T-cell (primary cell): Measurements from ENCODE around the gene TMEM213. TPM values are rescaled to one million over a fixed set of nuclear protein-coding genes. Genes with fewer than 3 reads are reported as not detected.

Experiments
- ATAC-seq, 4 experiments: fragments of 200-7000 bp in 3 of 4; fragments of 150-1000 bp in 1 of 4; cut with Tn5 transposase; replicated peaks in 1 of 4; 1 replicate in 3 of 4; 2 replicates in 1 of 4; pipeline ENCODE4 v1.10.0; 2021; ENCODE audit warnings: moderate library complexity in 3 of 4, mild to moderate bottlenecking in 2 of 4, moderate number of reproducible peaks in 1 of 4
- CTCF ChIA-PET, 2 donors: fragments of 300-600 bp; sonication (Branson Sonifier 250); formaldehyde crosslinking; loops; one replicate each; lab custom pipeline; 2022; ENCODE audit warnings: antibody characterized with exemption in 2 of 2; lab: Charles Lee
- POLR2A ChIA-PET, 2 donors: fragments of 300-600 bp; sonication (Branson Sonifier 250); formaldehyde crosslinking; loops; one replicate each; lab custom pipeline; 2022; ENCODE audit warnings: antibody characterized with exemption in 2 of 2; lab: Charles Lee
- DNase-seq, 35 experiments: peaks; one replicate each; pipeline versions ENCODE4 v3.0.0 to v3.0.0-alpha.2; 2013 to 2023
- H3K27ac ChIP-seq: one replicate; pipeline ENCODE4 v1.5.1; 2013; ENCODE audit warnings: low read length
- H3K27me3 ChIP-seq, 2 experiments: replicated peaks in 1 of 2; 1 replicate in 1 of 2; 2 replicates in 1 of 2; pipeline versions ENCODE4 v1.6.1 to v1.7.0; 2013; ENCODE audit warnings: low read length in 1 of 2, mixed read lengths in 1 of 2; ENCODE audit not compliant: control insufficient read depth in 2 of 2, insufficient read depth in 2 of 2; ENCODE audit errors: extremely low read depth in 1 of 2
- H3K36me3 ChIP-seq, 2 donors: 1 replicate in 1 of 2; 2 replicates in 1 of 2; pipeline versions ENCODE4 v1.6.1 to v1.7.0; 2013; ENCODE audit warnings: low read length in 1 of 2; ENCODE audit not compliant: control insufficient read depth in 2 of 2, insufficient read depth in 1 of 2; ENCODE audit errors: extremely low read depth in 1 of 2
- H3K4me1 ChIP-seq, 2 experiments: 1 replicate in 1 of 2; 2 replicates in 1 of 2; pipeline versions ENCODE4 v1.6.1 to v1.7.0; 2013; ENCODE audit warnings: low read length in 2 of 2, mixed read lengths in 1 of 2; ENCODE audit not compliant: insufficient read depth in 2 of 2, control insufficient read depth in 1 of 2; ENCODE audit errors: extremely low read depth in 1 of 2
- H3K4me3 ChIP-seq, 2 donors: 1 replicate in 1 of 2; 2 replicates in 1 of 2; pipeline versions ENCODE4 v1.5.1 to v1.7.0; 2013; ENCODE audit warnings: mild to moderate bottlenecking in 2 of 2, low read length in 1 of 2, moderate library complexity in 1 of 2; ENCODE audit not compliant: control insufficient read depth in 1 of 2; ENCODE audit errors: extremely low read depth in 1 of 2
- H3K9me3 ChIP-seq: 2 replicates; pipeline ENCODE4 v1.7.0; 2013
- H3K27ac Mint-ChIP-seq, 2 donors: one replicate each; pipeline ENCODE4 v1.8.0; 2020 to 2021; ENCODE audit warnings: mild to moderate bottlenecking in 2 of 2, mixed read lengths in 2 of 2
- H3K27me3 Mint-ChIP-seq, 2 donors: one replicate each; pipeline ENCODE4 v1.8.0; 2021 to 2022; ENCODE audit warnings: mixed read lengths in 2 of 2
- H3K36me3 Mint-ChIP-seq: one replicate; pipeline ENCODE4 v1.8.0; 2021; ENCODE audit warnings: mixed read lengths
- H3K4me1 Mint-ChIP-seq, 3 donors: one replicate each; pipeline ENCODE4 v1.8.0; 2020 to 2022; ENCODE audit warnings: mixed read lengths in 3 of 3, mild to moderate bottlenecking in 1 of 3
- H3K4me3 Mint-ChIP-seq, 3 donors: one replicate each; pipeline ENCODE4 v1.8.0; 2020 to 2022; ENCODE audit warnings: mild to moderate bottlenecking in 3 of 3, mixed read lengths in 3 of 3, moderate library complexity in 3 of 3
- H3K9me3 Mint-ChIP-seq, 3 donors: one replicate each; pipeline ENCODE4 v1.8.0; 2020 to 2022; ENCODE audit warnings: mixed read lengths in 3 of 3
- WGBS: methylation state at CpG from one replicate; pipeline ENCODE4 v1.1.5; 2013; ENCODE audit warnings: missing lambda C conversion rate; ENCODE audit not compliant: insufficient coverage; 5-methylcytosine and 5-hydroxymethylcytosine counted together
- total RNA-seq, 35 experiments: library from RNA in 6 of 35; stranded (reverse) in 6 of 35; fragments of 120-200 nt in 1 of 35; gene quantifications; one replicate each; pipeline versions ENCODE4 v1.2.1 to v1.2.4 and lab custom pipeline; 2013 to 2026

Gene TMEM213
- total RNA-seq, 5 donors from 2014 or later (not counting 1 experiment from before 2014, with no cell fraction given) = not detected

DNA sequence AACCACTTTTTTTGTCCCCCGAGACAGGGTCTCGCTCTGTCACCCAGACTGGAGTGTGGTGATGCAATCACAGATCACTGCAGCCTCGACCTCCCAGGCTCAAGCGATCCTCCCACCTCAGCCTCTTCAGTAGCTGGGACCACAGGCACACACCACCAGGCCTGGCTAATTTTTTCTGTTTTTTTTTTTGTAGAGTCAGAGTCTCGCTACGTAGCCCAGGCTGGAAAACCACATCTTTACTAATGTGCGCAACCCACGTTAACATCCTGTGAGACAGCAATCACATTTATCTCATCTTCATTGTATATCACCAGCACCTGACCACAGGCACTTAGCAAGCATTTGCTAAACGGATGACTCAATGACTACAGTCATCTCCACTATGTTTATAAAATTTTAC, 78.0 kb downstream of the TMEM213 start:
- no peaks in the 10 kb centered on the region for H3K27me3 ChIP-seq
- no peak overlapping the region for H3K4me3 ChIP-seq
- no peaks in the 10 kb centered on the region for H3K27me3 Mint-ChIP-seq
- POLR2A ChIA-PET = interaction anchor here in 1 of 2 donors (0.6 kb wide), 1 partner anchor 33 kb away, joined by 5 read pairs; no protein-coding TSS in a partner anchor
- 13% methylated on average over 7 of the region's 9 CpGs for WGBS
- peaks cover 14 to 23% (median 18%) of the 10 kb centered on the region in 3 donors for H3K4me1 Mint-ChIP-seq
- DNase-seq (peak; percentile 22 to 81 (median 56)), ATAC-seq (peak; percentile 98 to 99 (median 99))
- CTCF ChIA-PET = interaction anchor here (0.7 to 1.9 kb wide), 4 partner anchors 9 to 120 kb away, joined by 3 to 9 read pairs (median 4); no protein-coding TSS in a partner anchor
- no peaks in the 10 kb centered on the region for H3K36me3 ChIP-seq
- H3K27ac Mint-ChIP-seq = peak overlapping the region; percentile 80 to 84
- H3K4me1 ChIP-seq = peaks cover 3 to 12% of the 10 kb centered on the region in 2 experiments
- no peaks in the 10 kb centered on the region for H3K9me3 Mint-ChIP-seq
- no peak overlapping the region for H3K4me3 Mint-ChIP-seq
- H3K36me3 Mint-ChIP-seq = no peaks in the 10 kb centered on the region
- H3K27ac ChIP-seq = no peak overlapping the region
- H3K9me3 ChIP-seq = no peaks in the 10 kb centered on the region

DNA sequence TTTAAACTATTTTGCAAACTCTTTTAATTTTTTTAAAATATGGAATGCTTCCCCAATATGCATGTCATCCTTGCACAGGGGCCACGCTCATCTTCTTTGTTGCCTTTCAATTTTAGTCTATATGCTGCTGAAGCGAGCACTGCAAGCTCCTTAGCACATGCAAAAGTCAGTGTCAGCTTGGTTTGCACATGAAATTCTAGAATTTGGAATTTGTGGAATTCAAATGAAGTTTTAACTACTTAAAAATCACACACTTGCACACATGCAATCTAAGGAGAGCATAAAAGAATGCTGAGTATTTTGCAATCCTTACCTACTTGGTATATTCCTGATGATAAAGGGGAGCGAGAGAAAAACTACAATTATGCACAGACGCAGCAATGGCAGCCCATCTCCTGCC, 78.5 kb downstream of the TMEM213 start:
- Mint-ChIP-seq H3K9me3 (no peaks in the 10 kb centered on the region), H3K27ac (peak overlapping the region in 1 of 2 donors; percentile 84), H3K27me3 (no peaks in the 10 kb centered on the region), H3K4me1 (peaks cover 14 to 23% (median 18%) of the 10 kb centered on the region in 3 donors), H3K4me3 (peak overlapping the region in 1 of 3 donors; percentile 13), H3K36me3 (no peaks in the 10 kb centered on the region)
- H3K27ac ChIP-seq = no peak overlapping the region
- no peak for DNase-seq
- peak in 1 of 4 experiments; percentile 3 for ATAC-seq
- H3K9me3 ChIP-seq = no peaks in the 10 kb centered on the region
- H3K27me3 ChIP-seq = no peaks in the 10 kb centered on the region
- POLR2A ChIA-PET = no interaction called here
- no peak overlapping the region for H3K4me3 ChIP-seq
- CTCF ChIA-PET = interaction anchor here (1.0 to 1.9 kb wide), 3 partner anchors 9 to 10 kb away, joined by 4 to 9 read pairs (median 5); no protein-coding TSS in a partner anchor
- H3K36me3 ChIP-seq = no peaks in the 10 kb centered on the region
- no CpG with 5 or more reads among the region's 4 CpGs for WGBS
- peaks cover 3 to 12% of the 10 kb centered on the region in 2 experiments for H3K4me1 ChIP-seq

DNA sequence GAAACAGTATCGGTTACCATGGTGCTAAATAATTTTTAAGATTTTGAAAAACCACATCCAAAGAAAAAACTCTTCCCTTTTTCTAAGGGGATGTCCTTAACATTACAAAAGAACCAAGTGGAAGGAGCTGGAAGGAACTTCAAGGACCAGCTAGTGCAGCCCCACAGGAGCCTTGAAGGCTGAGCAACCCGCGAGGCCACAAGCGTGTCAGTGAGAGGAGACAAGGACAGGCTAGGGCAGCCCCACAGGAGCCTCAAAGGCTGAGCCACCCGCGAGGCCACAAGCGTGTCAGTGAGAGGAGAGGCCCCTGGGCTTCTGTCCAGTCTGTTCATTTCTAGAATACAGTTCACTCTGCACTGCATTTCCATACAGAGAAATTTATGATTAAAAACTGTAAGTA, 80.3 kb downstream of the TMEM213 start:
- no peaks in the 10 kb centered on the region for H3K9me3 Mint-ChIP-seq
- H3K27ac Mint-ChIP-seq = no peak overlapping the region
- peaks cover 3 to 12% of the 10 kb centered on the region in 2 experiments for H3K4me1 ChIP-seq
- H3K9me3 ChIP-seq = no peaks in the 10 kb centered on the region
- no peak overlapping the region for H3K27ac ChIP-seq
- no peak for ATAC-seq
- H3K4me1 Mint-ChIP-seq = peaks cover 25 to 34% (median 26%) of the 10 kb centered on the region in 3 donors
- no peaks in the 10 kb centered on the region for H3K27me3 ChIP-seq
- no peaks in the 10 kb centered on the region for H3K36me3 Mint-ChIP-seq
- no peaks in the 10 kb centered on the region for H3K27me3 Mint-ChIP-seq
- H3K4me3 Mint-ChIP-seq = no peak overlapping the region
- ChIA-PET POLR2A (no interaction called here), CTCF (interaction anchor here in 1 of 2 donors (1.2 kb wide), 1 partner anchor 8 kb away, joined by 7 read pairs; no protein-coding TSS in a partner anchor)
- DNase-seq = no peak
- WGBS = 97% methylated on average over 3 of the region's 7 CpGs
- no peaks in the 10 kb centered on the region for H3K36me3 ChIP-seq
- H3K4me3 ChIP-seq = no peak overlapping the region

- ATAC-seq = no peak
- peaks cover 25 to 34% (median 26%) of the 10 kb centered on the region in 3 donors for H3K4me1 Mint-ChIP-seq
- Histone ChIP-seq H3K36me3 (no peaks in the 10 kb centered on the region), H3K27me3 (no peaks in the 10 kb centered on the region), H3K4me3 (no peak overlapping the region), H3K9me3 (no peaks in the 10 kb centered on the region), H3K4me1 (peaks cover 3 to 12% of the 10 kb centered on the region in 2 experiments), H3K27ac (no peak overlapping the region)
- no peak overlapping the region for H3K27ac Mint-ChIP-seq
- no peaks in the 10 kb centered on the region for H3K27me3 Mint-ChIP-seq
- ChIA-PET CTCF (no interaction called here), POLR2A (no interaction called here)
- H3K36me3 Mint-ChIP-seq = no peaks in the 10 kb centered on the region
- H3K9me3 Mint-ChIP-seq = no peaks in the 10 kb centered on the region
- H3K4me3 Mint-ChIP-seq = no peak overlapping the region
- no peak for DNase-seq
Measured at GRCh38 chr7:138878856-138879255, 81.1 kb downstream of the TMEM213 start.

GRCh38 chr7:138879356-138879755, 81.6 kb downstream of the TMEM213 start:
- Histone ChIP-seq H3K4me1 (peaks cover 3 to 12% of the 10 kb centered on the region in 2 experiments), H3K27ac (no peak overlapping the region), H3K27me3 (no peaks in the 10 kb centered on the region), H3K4me3 (no peak overlapping the region), H3K36me3 (no peaks in the 10 kb centered on the region), H3K9me3 (no peaks in the 10 kb centered on the region)
- POLR2A ChIA-PET = no interaction called here
- Mint-ChIP-seq H3K27me3 (no peaks in the 10 kb centered on the region), H3K9me3 (no peaks in the 10 kb centered on the region), H3K36me3 (no peaks in the 10 kb centered on the region), H3K4me3 (no peak overlapping the region), H3K27ac (no peak overlapping the region), H3K4me1 (peaks cover 25 to 32% (median 26%) of the 10 kb centered on the region in 3 donors)
- 93% methylated on average over 6 of the region's 10 CpGs for WGBS
- ATAC-seq (no peak), DNase-seq (no peak)
- CTCF ChIA-PET = interaction anchor here in 1 of 2 donors (0.7 kb wide), 1 partner anchor 131 kb away, joined by 3 read pairs; no protein-coding TSS in a partner anchor

GRCh38 chr7:138880881-138881578, 83.2 kb downstream of the TMEM213 start:
- 91% methylated on average over 9 of the region's 13 CpGs for WGBS
- no peak for DNase-seq

More at GRCh38 chr7:138880881-138881578, 83.2 kb downstream of the TMEM213 start:
- H3K27ac Mint-ChIP-seq = no peak overlapping the region
- ChIA-PET CTCF (no interaction called here), POLR2A (no interaction called here)
- H3K4me3 ChIP-seq = no peak overlapping the region
- H3K4me3 Mint-ChIP-seq = no peak overlapping the region
- H3K9me3 Mint-ChIP-seq = no peaks in the 10 kb centered on the region
- no peaks in the 10 kb centered on the region for H3K27me3 Mint-ChIP-seq
- no peaks in the 10 kb centered on the region for H3K27me3 ChIP-seq
- H3K36me3 Mint-ChIP-seq = no peaks in the 10 kb centered on the region
- H3K4me1 ChIP-seq = peaks cover 0 to 6% of the 10 kb centered on the region in 2 experiments
- no peak overlapping the region for H3K27ac ChIP-seq
- H3K36me3 ChIP-seq = no peaks in the 10 kb centered on the region
- no peaks in the 10 kb centered on the region for H3K9me3 ChIP-seq
- H3K4me1 Mint-ChIP-seq = peaks cover 15 to 19% (median 17%) of the 10 kb centered on the region in 3 donors
- ATAC-seq = no peak
